ENCODE data around the gene RIPPLY2.

DNA sequence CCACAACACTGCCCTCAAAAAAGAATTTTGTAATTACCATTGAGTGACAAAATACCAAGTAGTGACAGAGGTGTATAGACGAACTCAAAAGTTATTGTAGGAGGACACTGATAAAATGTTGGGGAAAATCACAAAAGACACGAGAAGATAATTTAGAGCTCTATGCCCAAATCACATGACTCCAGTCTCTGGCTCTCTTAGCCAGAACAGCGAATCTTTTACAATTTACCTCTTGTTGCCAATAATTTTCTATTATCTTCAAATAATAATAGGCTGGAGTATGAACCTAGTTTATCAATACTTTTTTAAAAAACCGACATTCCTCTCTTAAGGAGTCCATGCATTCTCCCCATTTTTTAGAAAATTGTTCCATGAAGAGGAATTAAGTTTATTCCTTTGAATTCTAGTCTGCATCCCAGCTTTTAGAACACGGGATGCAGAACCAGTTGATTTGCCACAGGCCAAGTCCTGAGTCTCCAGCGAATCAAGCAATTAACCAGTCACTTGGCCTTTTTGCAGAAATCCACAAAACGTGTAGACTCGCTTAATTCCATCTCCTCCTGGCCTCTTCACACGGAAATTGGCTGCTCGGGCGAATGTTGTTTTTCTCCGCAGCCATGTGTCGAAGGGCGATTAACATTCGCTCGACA lies 507 bp upstream of the RIPPLY2 start:
- TF ChIP-seq POLR2A (IDR thresholded peaks at IDR 0.05; ENCODE audit: low read length), result no peak
- no peak for TF ChIP-seq GATA1 (IDR thresholded peaks at IDR 0.05; ENCODE audit: low read depth, low read length)

Data from erythroblast (primary cell).